Lung (tissue), 12 donors: Measurements from ENCODE around the gene TNFAIP8. TPM values are rescaled to one million over a fixed set of nuclear protein-coding genes. Genes with fewer than 3 reads are reported as not detected.
A peak's percentile ranks its signal among the peaks of the same experiment; 100 is the strongest.

Experiments used
- ATAC-seq: fragments of 200-7000 bp; cut with Tn5 transposase; one replicate; pipeline ENCODE4 v1.9.1; 2020; ENCODE audit warnings: moderate number of reproducible peaks; ENCODE audit not compliant: insufficient read depth, low FRiP score
- DNase-seq, 3 donors: peaks; one replicate each; pipeline ENCODE4 v3.0.0-alpha.2; 2013 to 2017
- H3K27ac ChIP-seq, 2 donors: one replicate each; pipeline ENCODE4 v1.5.1; 2013; ENCODE audit warnings: mild to moderate bottlenecking in 2 of 2, moderate library complexity in 2 of 2, control low read depth in 1 of 2, inconsistent platforms in 1 of 2, low read depth in 1 of 2, low read length in 1 of 2
- H3K27me3 ChIP-seq, 3 donors: one replicate each; pipeline ENCODE4 v1.5.1; 2013; ENCODE audit warnings: low read length in 2 of 3; ENCODE audit not compliant: control insufficient read depth in 3 of 3, insufficient read depth in 3 of 3
- H3K36me3 ChIP-seq, 4 donors: one replicate each; pipeline ENCODE4 v1.5.1; 2013; ENCODE audit warnings: low read length in 4 of 4, mild to moderate bottlenecking in 1 of 4, moderate library complexity in 1 of 4; ENCODE audit not compliant: control insufficient read depth in 4 of 4, insufficient read depth in 4 of 4
- H3K4me1 ChIP-seq, 5 donors: one replicate each; pipeline ENCODE4 v1.5.1; 2013; ENCODE audit warnings: low read length in 5 of 5, mild to moderate bottlenecking in 2 of 5, moderate library complexity in 1 of 5; ENCODE audit not compliant: control insufficient read depth in 5 of 5, insufficient read depth in 5 of 5
- H3K4me3 ChIP-seq: one replicate; pipeline ENCODE4 v1.5.1; 2013; ENCODE audit warnings: mild to moderate bottlenecking, control low read depth, moderate library complexity
- H3K9ac ChIP-seq, 2 donors: one replicate each; pipeline ENCODE4 v1.5.1; 2013; ENCODE audit warnings: low read length in 2 of 2, control low read depth in 1 of 2; ENCODE audit not compliant: insufficient read depth in 1 of 2
- H3K9me3 ChIP-seq, 4 donors: one replicate each; pipeline ENCODE4 v1.5.1; 2013; ENCODE audit warnings: low read length in 3 of 4, mild to moderate bottlenecking in 1 of 4, moderate library complexity in 1 of 4; ENCODE audit not compliant: control insufficient read depth in 4 of 4, insufficient read depth in 3 of 4
- WGBS, 2 donors: extraction: QIAGEN DNeasy Blood & Tissue Kit; methylation state at CpG; one replicate each; pipeline ENCODE4 v1.1.7; 2013; 5-methylcytosine and 5-hydroxymethylcytosine counted together
- polyA plus RNA-seq, 2 donors: library from polyadenylated mRNA; stranded (reverse); fragments of 200-250 nt; gene quantifications; one replicate each; pipeline ENCODE4 v1.2.1, GENCODE V29; 2013
- total RNA-seq, 2 donors: library from RNA; depleted of rRNA in 1 of 2; stranded (reverse); fragments of >200 nt in 1 of 2; gene quantifications; one replicate each; pipeline ENCODE4 v1.2.1, GENCODE V29; 2014 to 2021
- TF ChIP-seq, protein P1 (sequence below): IDR thresholded peaks from 2 replicates; pipeline ENCODE4 v1.5.1; 2012; ENCODE audit warnings: mild to moderate bottlenecking; ENCODE audit errors: control extremely low read depth, extremely low read depth
- donor health status: control.
- donor health status: control.
- donor health status: Bipolar disorder and iron deficiency.
- donor health status: healthy.
- donor health status: DM: yes; HTN: yes; CAD: no.

Gene TNFAIP8
- total and polyA plus RNA-seq, 4 donors: 11.5 to 58.9 (median 35.6) TPM

GRCh38 chr5:119313658-119314605 lies 41.9 kb upstream of the TNFAIP8 start:
- 60 to 72% methylated on average over 5 of the region's 5 CpGs for WGBS, 2 donors
- TF ChIP-seq, protein P1, sequence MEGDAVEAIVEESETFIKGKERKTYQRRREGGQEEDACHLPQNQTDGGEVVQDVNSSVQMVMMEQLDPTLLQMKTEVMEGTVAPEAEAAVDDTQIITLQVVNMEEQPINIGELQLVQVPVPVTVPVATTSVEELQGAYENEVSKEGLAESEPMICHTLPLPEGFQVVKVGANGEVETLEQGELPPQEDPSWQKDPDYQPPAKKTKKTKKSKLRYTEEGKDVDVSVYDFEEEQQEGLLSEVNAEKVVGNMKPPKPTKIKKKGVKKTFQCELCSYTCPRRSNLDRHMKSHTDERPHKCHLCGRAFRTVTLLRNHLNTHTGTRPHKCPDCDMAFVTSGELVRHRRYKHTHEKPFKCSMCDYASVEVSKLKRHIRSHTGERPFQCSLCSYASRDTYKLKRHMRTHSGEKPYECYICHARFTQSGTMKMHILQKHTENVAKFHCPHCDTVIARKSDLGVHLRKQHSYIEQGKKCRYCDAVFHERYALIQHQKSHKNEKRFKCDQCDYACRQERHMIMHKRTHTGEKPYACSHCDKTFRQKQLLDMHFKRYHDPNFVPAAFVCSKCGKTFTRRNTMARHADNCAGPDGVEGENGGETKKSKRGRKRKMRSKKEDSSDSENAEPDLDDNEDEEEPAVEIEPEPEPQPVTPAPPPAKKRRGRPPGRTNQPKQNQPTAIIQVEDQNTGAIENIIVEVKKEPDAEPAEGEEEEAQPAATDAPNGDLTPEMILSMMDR: no peak
- Histone ChIP-seq H3K9me3 (no peaks in the 10 kb centered on the region), H3K4me3 (no peak overlapping the region), H3K9ac (no peak overlapping the region), H3K27me3 (no peaks in the 10 kb centered on the region), H3K4me1 (peaks cover 0 to 29% (median 16%) of the 10 kb centered on the region in 5 donors), H3K27ac (no peak overlapping the region), H3K36me3 (no peaks in the 10 kb centered on the region)
- ATAC-seq (no peak), DNase-seq (peak; percentile 78 to 95 (median 93))

- H3K4me1 ChIP-seq: peaks cover 0 to 27% (median 14%) of the 10 kb centered on the region in 5 donors
- no peaks in the 10 kb centered on the region for H3K9me3 ChIP-seq
- TF ChIP-seq, protein P1: peak; percentile 11
- ATAC-seq (peak; percentile 70), DNase-seq (no peak)
- H3K27ac ChIP-seq: no peak overlapping the region
- 20 to 29% methylated on average over 2 of the region's 2 CpGs for WGBS, 2 donors
- no peak overlapping the region for H3K4me3 ChIP-seq
- H3K9ac ChIP-seq: no peak overlapping the region
- H3K36me3 ChIP-seq: no peaks in the 10 kb centered on the region
- no peaks in the 10 kb centered on the region for H3K27me3 ChIP-seq
Observed at GRCh38 chr5:119315516-119315949, 40.3 kb upstream of the TNFAIP8 start.

GRCh38 chr5:119316086-119316485 lies 39.7 kb upstream of the TNFAIP8 start:
- no peak overlapping the region for H3K27ac ChIP-seq
- no peaks in the 10 kb centered on the region for H3K27me3 ChIP-seq
- WGBS, 2 donors: 95% methylated on average over 8 of the region's 8 CpGs
- H3K9me3 ChIP-seq: no peaks in the 10 kb centered on the region
- no peaks in the 10 kb centered on the region for H3K36me3 ChIP-seq
- H3K4me1 ChIP-seq: peaks cover 0 to 27% (median 14%) of the 10 kb centered on the region in 5 donors
- no peak for ATAC-seq
- H3K4me3 ChIP-seq: no peak overlapping the region
- no peak overlapping the region for H3K9ac ChIP-seq
- TF ChIP-seq, protein P1: no peak
- no peak for DNase-seq
